CD4-positive, alpha-beta T cell (primary cell): ENCODE data around the gene HOXA3. TPM values are rescaled to one million over a fixed set of nuclear protein-coding genes. Genes with fewer than 3 reads are reported as not detected.

ENCODE experiments used
- ATAC-seq: fragments of 200-7000 bp; cut with Tn5 transposase; one replicate; pipeline ENCODE4 v1.10.0; 2022; ENCODE audit warnings: mild to moderate bottlenecking; ENCODE audit not compliant: poor library complexity
- CTCF ChIA-PET: fragments of 350-600 bp; sonication (Branson Sonifier 250); formaldehyde crosslinking; loops from one replicate; lab custom pipeline; 2021; ENCODE audit warnings: antibody characterized with exemption, inconsistent platforms; lab: Charles Lee
- POLR2A ChIA-PET: fragments of 350-600 bp; sonication (Branson Sonifier 250); formaldehyde crosslinking; loops from one replicate; lab custom pipeline; 2021; ENCODE audit warnings: antibody characterized with exemption, inconsistent platforms; lab: Charles Lee
- DNase-seq, 14 experiments: peaks; one replicate each; pipeline ENCODE4 v3.0.0-alpha.2; 2013 to 2020; ENCODE audit warnings: mixed read lengths in 2 of 14
- H3K27ac ChIP-seq, 2 donors: one replicate each; pipeline versions ENCODE4 v1.5.1 to v1.7.0; 2013; ENCODE audit warnings: low read length in 2 of 2, low read depth in 1 of 2, mild to moderate bottlenecking in 1 of 2
- H3K27me3 ChIP-seq, 2 experiments: 1 replicate in 1 of 2; 2 replicates in 1 of 2; pipeline versions ENCODE4 v1.6.1 to v1.7.0; 2013; ENCODE audit warnings: low read length in 2 of 2, control low read depth in 1 of 2, mild to moderate bottlenecking in 1 of 2, moderate library complexity in 1 of 2; ENCODE audit not compliant: insufficient read depth in 2 of 2, control insufficient read depth in 1 of 2
- H3K36me3 ChIP-seq: one replicate; pipeline ENCODE4 v1.6.1; 2013; ENCODE audit warnings: low read length, control low read depth; ENCODE audit not compliant: insufficient read depth
- H3K4me1 ChIP-seq: one replicate; pipeline ENCODE4 v1.6.1; 2013; ENCODE audit warnings: low read length, control low read depth; ENCODE audit not compliant: insufficient read depth
- H3K4me3 ChIP-seq: one replicate; pipeline ENCODE4 v1.5.1; 2013; ENCODE audit warnings: mild to moderate bottlenecking, low read length, moderate library complexity
- H3K9me3 ChIP-seq, 2 experiments: 1 replicate in 1 of 2; 2 replicates in 1 of 2; pipeline versions ENCODE4 v1.6.1 to v1.7.0; 2013; ENCODE audit warnings: low read length in 2 of 2, mild to moderate bottlenecking in 2 of 2, control low read depth in 1 of 2, moderate library complexity in 1 of 2; ENCODE audit not compliant: control insufficient read depth in 1 of 2, insufficient read depth in 1 of 2
- H3K27ac Mint-ChIP-seq: one replicate; pipeline ENCODE4 v1.8.0; 2020; ENCODE audit warnings: mixed read lengths
- H3K27me3 Mint-ChIP-seq: one replicate; pipeline ENCODE4 v1.8.0; 2021; ENCODE audit warnings: mixed read lengths
- H3K36me3 Mint-ChIP-seq: one replicate; pipeline ENCODE4 v1.8.0; 2021; ENCODE audit warnings: low read depth, mixed read lengths
- H3K4me1 Mint-ChIP-seq: one replicate; pipeline ENCODE4 v1.8.0; 2021; ENCODE audit warnings: low read depth, mixed read lengths
- H3K4me3 Mint-ChIP-seq: one replicate; pipeline ENCODE4 v1.8.0; 2020; ENCODE audit warnings: mild to moderate bottlenecking, mixed read lengths
- H3K9me3 Mint-ChIP-seq: one replicate; pipeline ENCODE4 v1.8.0; 2020; ENCODE audit warnings: mixed read lengths
- intact Hi-C, 2 experiments: fragments of 100-400 bp; cut with DNase I in 1 of 2; cut with micrococcal nuclease in 1 of 2; formaldehyde crosslinking; loops; one replicate each; pipeline versions ENCODE4 v1.15.1 to v1.9.0; 2023 to 2025; cut with DNase I, micrococcal nuclease
- total RNA-seq, 174 experiments: library from RNA in 2 of 174; stranded (reverse) in 2 of 174; gene quantifications; one replicate each; pipeline ENCODE4 v1.2.3 and lab custom pipeline; 2021 to 2026
- TF ChIP-seq, protein P1 (sequence below): fragments of 200-600 bp; IDR thresholded peaks from one replicate; pipeline ENCODE4 v1.8.0; 2022; ENCODE audit warnings: antibody characterized with exemption, mild to moderate bottlenecking

The HOXA3 gene
- total RNA-seq, 2 experiments from 2014 or later = not detected

DNA sequence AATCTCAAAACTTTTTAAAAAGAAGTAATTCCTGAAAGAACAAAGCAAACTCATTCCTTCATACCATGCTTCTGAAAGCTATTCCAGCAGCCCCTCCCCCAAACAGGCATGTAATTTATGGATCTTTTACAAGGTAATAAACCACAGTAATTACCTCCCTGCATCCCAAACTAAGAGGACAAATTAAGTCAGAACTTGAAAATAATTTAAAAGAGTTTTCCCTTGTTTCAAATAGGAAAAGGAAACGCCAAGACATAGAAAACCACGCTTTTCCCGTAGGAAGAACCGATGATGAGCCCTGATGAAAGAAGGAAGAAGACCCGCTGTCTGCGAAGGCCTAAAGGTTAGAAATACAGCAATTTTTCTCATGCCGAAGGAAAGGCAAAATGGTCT, 30.7 kb downstream of the HOXA3 start:
- Mint-ChIP-seq H3K27me3 (peaks cover 28% of the 10 kb centered on the region), H3K27ac (no peak overlapping the region)

DNA sequence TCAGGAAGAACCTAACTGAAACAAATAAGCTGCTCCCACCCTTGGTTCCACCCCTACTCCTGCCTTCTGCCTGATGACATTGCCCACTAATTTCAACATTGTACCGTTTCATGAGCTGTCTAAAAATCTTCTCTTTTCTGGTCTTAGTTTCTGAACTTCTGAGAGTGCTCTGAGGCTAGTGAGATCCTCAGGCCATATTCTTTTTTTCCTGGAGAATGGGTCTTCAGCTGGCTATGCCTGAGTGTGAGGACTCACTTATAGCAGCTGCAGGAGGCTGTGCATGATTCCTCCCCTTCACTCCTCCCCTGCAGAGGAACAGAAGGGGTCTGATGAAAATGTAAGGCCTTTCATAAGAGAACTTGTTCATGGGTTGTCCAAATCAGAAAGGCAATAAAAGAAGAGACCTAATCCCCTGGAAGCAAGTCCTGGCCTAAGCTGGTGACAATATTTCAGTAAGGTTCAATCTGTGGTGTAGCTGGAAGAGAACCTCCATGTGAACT, 32.9 kb downstream of the HOXA3 start:
- Histone ChIP-seq H3K27ac (no peak overlapping the region), H3K4me1 (no peaks in the 10 kb centered on the region), H3K4me3 (no peak overlapping the region), H3K27me3 (peaks cover 0 to 2% of the 10 kb centered on the region in 2 experiments), H3K36me3 (no peaks in the 10 kb centered on the region), H3K9me3 (peaks cover 0 to 15% of the 10 kb centered on the region in 2 experiments)
- Mint-ChIP-seq H3K4me1 (no peaks in the 10 kb centered on the region), H3K9me3 (no peaks in the 10 kb centered on the region), H3K27me3 (peaks cover 24% of the 10 kb centered on the region), H3K27ac (no peak overlapping the region), H3K4me3 (no peak overlapping the region), H3K36me3 (no peaks in the 10 kb centered on the region)
- ATAC-seq (no peak), DNase-seq (no peak)
- POLR2A ChIA-PET = no interaction called here
- CTCF ChIA-PET = no interaction called here
- TF ChIP-seq, protein P1, sequence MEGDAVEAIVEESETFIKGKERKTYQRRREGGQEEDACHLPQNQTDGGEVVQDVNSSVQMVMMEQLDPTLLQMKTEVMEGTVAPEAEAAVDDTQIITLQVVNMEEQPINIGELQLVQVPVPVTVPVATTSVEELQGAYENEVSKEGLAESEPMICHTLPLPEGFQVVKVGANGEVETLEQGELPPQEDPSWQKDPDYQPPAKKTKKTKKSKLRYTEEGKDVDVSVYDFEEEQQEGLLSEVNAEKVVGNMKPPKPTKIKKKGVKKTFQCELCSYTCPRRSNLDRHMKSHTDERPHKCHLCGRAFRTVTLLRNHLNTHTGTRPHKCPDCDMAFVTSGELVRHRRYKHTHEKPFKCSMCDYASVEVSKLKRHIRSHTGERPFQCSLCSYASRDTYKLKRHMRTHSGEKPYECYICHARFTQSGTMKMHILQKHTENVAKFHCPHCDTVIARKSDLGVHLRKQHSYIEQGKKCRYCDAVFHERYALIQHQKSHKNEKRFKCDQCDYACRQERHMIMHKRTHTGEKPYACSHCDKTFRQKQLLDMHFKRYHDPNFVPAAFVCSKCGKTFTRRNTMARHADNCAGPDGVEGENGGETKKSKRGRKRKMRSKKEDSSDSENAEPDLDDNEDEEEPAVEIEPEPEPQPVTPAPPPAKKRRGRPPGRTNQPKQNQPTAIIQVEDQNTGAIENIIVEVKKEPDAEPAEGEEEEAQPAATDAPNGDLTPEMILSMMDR = no peak
- intact Hi-C loops = no loop called here

More for the DNA sequence above, 30.7 kb downstream of the HOXA3 start:
- Mint-ChIP-seq H3K9me3 (no peaks in the 10 kb centered on the region), H3K4me3 (no peak overlapping the region), H3K4me1 (no peaks in the 10 kb centered on the region), H3K36me3 (no peaks in the 10 kb centered on the region)
- TF ChIP-seq, protein P1 = no peak
- no peaks in the 10 kb centered on the region for H3K36me3 ChIP-seq
- DNase-seq (no peak), ATAC-seq (no peak)
- CTCF ChIA-PET = no interaction called here
- no peak overlapping the region for H3K4me3 ChIP-seq
- no peaks in the 10 kb centered on the region for H3K4me1 ChIP-seq
- POLR2A ChIA-PET = no interaction called here
- no peak overlapping the region for H3K27ac ChIP-seq
- H3K27me3 ChIP-seq = peaks cover 5 to 7% of the 10 kb centered on the region in 2 experiments
- peaks cover 0 to 7% of the 10 kb centered on the region in 2 experiments for H3K9me3 ChIP-seq
- intact Hi-C loops = no loop called here

DNA sequence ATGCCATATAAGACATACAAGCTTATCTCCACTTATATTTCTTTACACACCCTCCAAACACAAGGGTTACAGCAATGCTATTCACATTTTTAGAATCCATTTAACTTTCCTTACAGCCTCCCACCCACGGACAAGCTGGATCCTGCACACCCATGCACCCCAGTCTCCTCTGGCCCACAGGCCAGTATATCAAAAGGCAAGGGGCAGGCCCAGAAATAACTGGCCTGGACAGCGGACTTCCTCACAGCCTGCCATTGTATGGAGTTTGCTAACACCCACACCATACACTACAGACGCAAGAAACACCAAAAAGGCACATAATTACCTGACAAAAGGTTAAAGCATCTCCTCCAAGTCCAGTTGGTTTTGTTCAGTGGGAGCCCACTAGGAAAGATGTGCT, 33.8 kb downstream of the HOXA3 start:
- H3K27me3 ChIP-seq = peaks cover 0 to 5% of the 10 kb centered on the region in 2 experiments
- Mint-ChIP-seq H3K36me3 (no peaks in the 10 kb centered on the region), H3K9me3 (no peaks in the 10 kb centered on the region), H3K4me3 (no peak overlapping the region), H3K27ac (no peak overlapping the region), H3K4me1 (no peaks in the 10 kb centered on the region), H3K27me3 (peaks cover 27% of the 10 kb centered on the region)
- intact Hi-C loops = no loop called here
- TF ChIP-seq, protein P1 = no peak
- no peak overlapping the region for H3K4me3 ChIP-seq
- H3K4me1 ChIP-seq = no peaks in the 10 kb centered on the region
- POLR2A ChIA-PET = no interaction called here
- H3K36me3 ChIP-seq = no peaks in the 10 kb centered on the region
- peaks cover 0 to 9% of the 10 kb centered on the region in 2 experiments for H3K9me3 ChIP-seq
- DNase-seq (no peak), ATAC-seq (no peak)
- no peak overlapping the region for H3K27ac ChIP-seq
- CTCF ChIA-PET = no interaction called here
